Measurements from ENCODE around the gene PAK1IP1. TPM values are rescaled to one million over a fixed set of nuclear protein-coding genes. Genes with fewer than 3 reads are reported as not detected.
"Not testable (repeated sequence)": the region's sequence is repeated elsewhere in the genome, so short reads cannot be mapped to it uniquely, and the experiment has no call there.

PAK1IP1 gene
- total RNA-seq, 2 donors from 2014 or later = 13.7 to 27.4 TPM

DNA sequence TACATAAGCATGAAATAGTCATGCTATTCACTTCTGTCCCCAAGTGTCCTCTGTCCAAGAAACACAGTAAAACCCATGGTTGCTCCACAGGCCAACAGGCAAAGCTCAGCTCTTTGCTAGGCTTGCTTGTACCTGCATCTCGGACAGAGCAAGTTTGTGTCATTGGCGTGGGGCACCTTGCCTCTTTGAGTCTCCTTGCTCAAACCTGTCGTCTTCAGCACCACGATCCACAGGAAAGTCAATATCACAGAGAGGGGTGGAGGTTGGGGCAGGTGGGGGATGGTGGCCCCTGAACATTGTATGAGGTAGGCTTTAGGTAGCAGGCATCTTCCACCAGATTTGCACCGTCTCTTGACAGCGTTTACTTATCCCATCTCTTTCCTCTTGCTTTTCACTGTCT, 48.7 kb downstream of the PAK1IP1 start:
- Mint-ChIP-seq H3K27ac (no peak overlapping the region), H3K4me3 (no peak overlapping the region), H3K4me1 (peaks cover 20% of the 10 kb centered on the region), H3K9me3 (no peaks in the 10 kb centered on the region), H3K27me3 (no peaks in the 10 kb centered on the region), H3K36me3 (ENCODE audit: low read depth) (peaks cover 15% of the 10 kb centered on the region)
- ATAC-seq (replicated peaks) = no peak

DNA sequence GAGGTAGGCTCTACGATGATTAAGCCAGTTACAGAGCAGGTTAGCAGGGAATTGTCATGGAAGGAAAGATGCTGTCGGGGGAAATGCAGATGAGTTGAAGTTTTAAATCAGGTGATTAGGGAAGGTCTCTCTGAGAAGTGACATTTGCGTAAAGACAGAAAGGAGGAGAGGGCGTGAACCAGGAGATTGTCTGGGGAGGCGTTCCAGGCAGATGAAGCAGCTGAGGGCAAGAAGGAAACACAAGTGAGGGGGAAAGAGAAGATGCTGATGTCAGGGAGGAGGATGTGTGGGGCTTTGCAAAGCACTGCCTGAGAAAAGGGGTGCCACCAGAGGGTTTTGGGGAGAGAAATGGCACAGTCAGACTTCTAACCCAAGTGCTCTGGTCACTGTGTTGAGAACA, 50.3 kb downstream of the PAK1IP1 start:
- Mint-ChIP-seq H3K9me3 (no peaks in the 10 kb centered on the region), H3K27ac (no peak overlapping the region), H3K27me3 (no peaks in the 10 kb centered on the region), H3K4me3 (no peak overlapping the region), H3K4me1 (peaks cover 26% of the 10 kb centered on the region), H3K36me3 (ENCODE audit: low read depth) (peaks cover 31% of the 10 kb centered on the region)
- ATAC-seq (replicated peaks) = no peak

DNA sequence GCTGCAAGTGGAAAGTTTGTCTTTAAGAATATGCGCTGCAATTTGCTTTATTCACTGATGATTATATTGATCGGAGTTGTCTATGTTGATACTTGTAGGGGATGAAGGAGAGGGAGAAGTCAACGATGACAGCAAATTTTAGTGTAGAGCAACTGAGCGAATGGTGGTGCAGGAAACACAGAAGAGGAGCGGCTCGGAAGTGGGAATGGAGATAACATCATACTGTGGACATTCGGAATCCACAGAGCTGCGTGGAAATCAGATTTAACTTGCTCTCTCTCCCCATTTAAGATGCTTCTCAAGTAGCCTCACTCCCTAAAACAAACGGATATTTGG, 52.1 kb downstream of the PAK1IP1 start:
- Mint-ChIP-seq H3K4me3 (peak overlapping the region; percentile 92), H3K27me3 (no peaks in the 10 kb centered on the region), H3K36me3 (ENCODE audit: low read depth) (peaks cover 49% of the 10 kb centered on the region), H3K4me1 (peaks cover 26% of the 10 kb centered on the region), H3K9me3 (no peaks in the 10 kb centered on the region), H3K27ac (peak overlapping the region; percentile 90)
- ATAC-seq (replicated peaks) = no peak

- no peaks in the 10 kb centered on the region for H3K27me3 Mint-ChIP-seq
- peak within 1 kb of the TSS; percentile 90 for H3K27ac Mint-ChIP-seq
- H3K36me3 Mint-ChIP-seq (ENCODE audit: low read depth) = peaks cover 54% of the 10 kb centered on the region
- ATAC-seq (replicated peaks) = peak; percentile 98
- peaks cover 26% of the 10 kb centered on the region for H3K4me1 Mint-ChIP-seq
- H3K4me3 Mint-ChIP-seq = peak within 1 kb of the TSS; percentile 92
- H3K9me3 Mint-ChIP-seq = no peaks in the 10 kb centered on the region
These were observed 52.6 kb downstream of the PAK1IP1 start, which contains the start of gene TMEM14B for GRCh38 chr6:10747251-10747972. Gene TMEM14B (plus strand): TSS chr6:10747805. CDS start chr6:10749246, 1,441 bp downstream.

DNA sequence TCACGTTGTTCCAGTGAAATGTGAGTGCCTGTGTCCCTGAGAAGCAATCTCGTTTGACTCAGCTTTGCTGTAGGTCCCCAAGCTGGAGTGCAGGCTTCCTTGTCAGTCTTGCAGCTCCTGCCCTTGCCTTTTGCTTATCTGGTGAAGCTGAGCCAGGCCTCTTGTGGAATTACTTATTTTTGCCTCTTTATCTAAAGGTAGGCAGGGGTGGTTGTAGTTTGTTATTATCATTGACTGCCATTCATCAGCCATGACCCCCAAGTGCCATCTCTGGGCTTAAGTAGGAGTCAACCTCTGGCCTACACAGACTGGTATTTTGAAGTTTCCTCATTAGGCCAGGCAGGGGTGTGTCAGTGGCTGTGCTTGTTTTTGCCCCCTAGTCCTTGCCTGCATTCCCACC, 55.0 kb downstream of the PAK1IP1 start:
- ATAC-seq (replicated peaks) = no peak
- Mint-ChIP-seq H3K27me3 (no peaks in the 10 kb centered on the region), H3K4me3 (peak overlapping the region; percentile 92), H3K9me3 (no peaks in the 10 kb centered on the region), H3K4me1 (peaks cover 32% of the 10 kb centered on the region), H3K27ac (peak overlapping the region; percentile 39), H3K36me3 (ENCODE audit: low read depth) (peaks cover 77% of the 10 kb centered on the region)

- not testable (repeated sequence) for H3K27me3 Mint-ChIP-seq; H3K4me3 Mint-ChIP-seq; ATAC-seq (replicated peaks); H3K9me3 Mint-ChIP-seq
- H3K36me3 Mint-ChIP-seq (ENCODE audit: low read depth) = peaks cover 86% of the 10 kb centered on the region
- peaks cover 26% of the 10 kb centered on the region for H3K4me1 Mint-ChIP-seq
- peak overlapping the region; percentile 39 for H3K27ac Mint-ChIP-seq
These were observed 55.8 kb downstream of the PAK1IP1 start for GRCh38 chr6:10750568-10750967.

DNA sequence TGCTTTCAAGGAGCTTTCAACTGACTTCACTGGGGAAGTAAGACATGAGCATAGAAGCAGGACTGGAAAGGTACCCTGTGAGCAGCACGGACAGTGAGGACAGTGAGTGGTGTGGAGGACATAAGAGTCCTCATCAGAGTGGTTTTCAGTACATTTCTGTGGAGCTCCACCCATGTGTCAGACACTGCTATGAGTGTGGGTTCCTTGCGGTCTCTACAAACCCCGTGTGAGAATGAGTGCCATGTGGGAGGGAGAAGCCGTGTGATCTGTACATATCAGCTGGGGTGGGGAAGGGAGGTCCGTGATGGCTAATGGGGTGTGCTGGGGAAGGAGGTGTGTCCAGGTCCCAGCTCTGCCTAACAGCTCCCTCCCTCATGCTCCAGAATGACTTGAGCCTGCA, 57.0 kb downstream of the PAK1IP1 start:
- Mint-ChIP-seq H3K4me1 (peaks cover 18% of the 10 kb centered on the region), H3K36me3 (ENCODE audit: low read depth) (peaks cover 95% of the 10 kb centered on the region)
- H3K27ac Mint-ChIP-seq; ATAC-seq (replicated peaks); H3K4me3 Mint-ChIP-seq; H3K27me3 Mint-ChIP-seq; H3K9me3 Mint-ChIP-seq: not testable (repeated sequence)

- H3K27ac Mint-ChIP-seq = no peak overlapping the region
- H3K4me1 Mint-ChIP-seq = peaks cover 15% of the 10 kb centered on the region
- H3K27me3 Mint-ChIP-seq = no peaks in the 10 kb centered on the region
- ATAC-seq (replicated peaks) = no peak
- H3K4me3 Mint-ChIP-seq = no peak overlapping the region
- H3K36me3 Mint-ChIP-seq (ENCODE audit: low read depth) = peaks cover 100% of the 10 kb centered on the region
- H3K9me3 Mint-ChIP-seq = no peaks in the 10 kb centered on the region
These were observed 61.3 kb downstream of the PAK1IP1 start for GRCh38 chr6:10756085-10756484.

Other genes with a start within 250 kb of the PAK1IP1 start
- under 1 TPM; 0.64 to 0.73 TPM for gene GCNT2, start 173.6 kb upstream of the PAK1IP1 start, total RNA-seq
- gene C6orf52, start 356 bp upstream of the PAK1IP1 start, total RNA-seq = not detected
- gene TMEM14C, start 28.1 kb downstream of the PAK1IP1 start, total RNA-seq = 10 to 100 TPM; 52.6 to 64.1 TPM
- gene TMEM14B, start 52.8 kb downstream of the PAK1IP1 start, total RNA-seq = 100 to 1,000 TPM in 1 of 2 donors, 10 to 100 TPM in 1; 90.4 to 109 TPM
- 1 to 10 TPM in 1 of 2 donors, under 1 TPM in 1; 0.84 to 1.1 TPM for gene MAK, start 143.6 kb downstream of the PAK1IP1 start, total RNA-seq
- gene GCM2, start 187.1 kb downstream of the PAK1IP1 start, total RNA-seq = not detected
- under 1 TPM in 1 of 2 donors, not detected in 1; 0.50 TPM for gene SYCP2L, start 192.1 kb downstream of the PAK1IP1 start, total RNA-seq